Measurements from ENCODE around the gene ARHGEF2. TPM values are rescaled to one million over a fixed set of nuclear protein-coding genes. Genes with fewer than 3 reads are reported as not detected.

Gene ARHGEF2
- total RNA-seq, 1 experiment from 2014 or later = 90.1 TPM

DNA sequence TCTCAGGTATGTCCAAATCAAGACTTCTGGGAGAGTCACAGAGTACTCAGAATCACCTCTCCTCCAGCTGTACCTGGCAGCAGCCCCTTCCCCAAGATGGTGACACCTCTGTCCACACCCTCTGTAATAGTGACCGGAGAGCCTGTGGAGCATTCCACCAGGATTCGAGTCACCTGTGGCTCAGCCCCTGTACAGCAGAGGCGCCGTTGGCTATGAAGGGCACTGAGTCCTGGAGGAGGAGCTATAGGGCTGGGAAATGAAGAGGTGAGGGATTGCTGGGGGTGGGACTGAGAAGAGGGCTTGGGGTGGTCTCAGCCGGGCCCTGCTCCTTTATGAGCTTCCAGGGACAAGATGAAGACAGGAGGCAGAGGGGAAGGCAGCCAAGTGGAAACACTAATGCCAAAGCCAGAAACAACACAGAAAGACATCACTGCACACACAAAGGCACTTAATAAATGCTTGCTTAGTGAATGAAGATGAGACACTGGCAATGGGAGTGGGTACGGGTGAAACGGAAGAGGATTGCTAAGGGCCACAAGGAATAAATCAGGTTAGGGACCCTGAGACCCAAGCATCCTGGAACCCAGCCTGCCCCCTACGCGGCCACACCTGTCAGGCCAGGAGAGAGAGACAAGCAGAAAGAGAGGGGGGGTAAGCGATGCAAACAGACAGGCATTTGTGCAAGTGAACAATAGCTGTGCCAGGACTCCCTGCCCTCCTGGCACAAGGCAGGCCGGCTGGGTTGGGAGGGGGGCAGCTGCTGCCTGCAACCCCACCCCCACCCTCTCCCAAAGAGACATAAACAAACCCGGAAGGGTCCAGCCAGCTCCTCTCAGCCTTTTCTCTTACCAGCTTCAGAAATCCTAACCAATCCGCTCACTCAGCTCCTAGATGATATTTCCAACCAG lies 3.9 kb downstream of the ARHGEF2 start:
- Histone ChIP-seq H2AFZ (ENCODE audit: low read depth, low read length, poor library complexity, severe bottlenecking) (no peak overlapping the region), H3K9me3 (ENCODE audit: control insufficient read depth in 1 of 2, insufficient read depth in 1 of 2, low read depth in 1 of 2, low read length in 2 of 2) (no peaks in the 10 kb centered on the region), H3K79me2 (ENCODE audit: insufficient read depth, low read length) (peaks cover 94% of the 10 kb centered on the region), H3K4me1 (ENCODE audit: control insufficient read depth in 1 of 2, insufficient read depth in 2 of 2, low read length in 2 of 2) (peaks cover 33 to 63% of the 10 kb centered on the region in 2 experiments), H4K20me1 (ENCODE audit: insufficient read depth) (no peaks in the 10 kb centered on the region), H3K4me2 (ENCODE audit: low read length) (peak overlapping the region; percentile 20; the same call in 1 of the 2 replicates), H3K36me3 (ENCODE audit: control insufficient read depth in 1 of 2, insufficient read depth in 2 of 2, low read length in 2 of 2) (0 out of 4 replicates have a peak, but pooled peaks cover under 1 to 2% of the 10 kb centered on the region in 2 experiments), H3K27ac (ENCODE audit: low read depth, low read length) (peak overlapping the region; percentile 85; the same call in 1 of the 2 replicates), H3K9me2 (ENCODE audit: insufficient read depth) (no peaks in the 10 kb centered on the region), H3K4me3 (replicated peaks in 1 of 2; ENCODE audit: low read depth in 1 of 2, low read length in 2 of 2) (no peak overlapping the region), H3K27me3 (ENCODE audit: insufficient read depth, low read length) (no peaks in the 10 kb centered on the region), H3K9ac (ENCODE audit: low read length) (0 out of 2 replicates have a peak overlapping the region, but pooled peaks have one; percentile 97)
- CTCF ChIA-PET = interaction anchor here (0.7 to 1.4 kb wide), 2 partner anchors 10 to 20 kb away, joined by 3 to 6 read pairs; no protein-coding TSS in a partner anchor
- no peak for ATAC-seq
- TF ChIP-seq POLR2A (IDR thresholded peaks at IDR 0.05; ENCODE audit: borderline replicate concordance, extremely low read depth, insufficient read depth, insufficient read length) = no peak
- TF ChIP-seq RAD21 (IDR thresholded peaks at IDR 0.05; ENCODE audit: low read depth) = no peak
- TF ChIP-seq, protein P1, sequence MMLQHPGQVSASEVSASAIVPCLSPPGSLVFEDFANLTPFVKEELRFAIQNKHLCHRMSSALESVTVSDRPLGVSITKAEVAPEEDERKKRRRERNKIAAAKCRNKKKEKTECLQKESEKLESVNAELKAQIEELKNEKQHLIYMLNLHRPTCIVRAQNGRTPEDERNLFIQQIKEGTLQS (IDR thresholded peaks at IDR 0.05) = no peak
- no peak for TF ChIP-seq YY1 (IDR thresholded peaks at IDR 0.05; ENCODE audit: extremely low read depth, insufficient replicate concordance, low read depth, low read length)
- no peak for TF ChIP-seq EZH2phosphoT487 (IDR thresholded peaks at IDR 0.05; ENCODE audit: borderline replicate concordance)
- no peak for DNase-seq (ENCODE audit: low read depth, low spot score)
- no TSS peak for BruUV-seq (replicated peaks)
- intact Hi-C loops (cut with micrococcal nuclease) = no loop called here
- POLR2A ChIA-PET = interaction anchor here (1.2 to 1.5 kb wide), 3 partner anchors 9 to 29 kb away, joined by 3 to 6 read pairs (median 4); no protein-coding TSS in a partner anchor
- RAD21 ChIA-PET (ENCODE audit: low non-redundant PET in 1 of 2, low total read pairs in 2 of 2, uncharacterized antibody in 2 of 2, unreplicated experiment in 2 of 2) = no interaction called here

DNA sequence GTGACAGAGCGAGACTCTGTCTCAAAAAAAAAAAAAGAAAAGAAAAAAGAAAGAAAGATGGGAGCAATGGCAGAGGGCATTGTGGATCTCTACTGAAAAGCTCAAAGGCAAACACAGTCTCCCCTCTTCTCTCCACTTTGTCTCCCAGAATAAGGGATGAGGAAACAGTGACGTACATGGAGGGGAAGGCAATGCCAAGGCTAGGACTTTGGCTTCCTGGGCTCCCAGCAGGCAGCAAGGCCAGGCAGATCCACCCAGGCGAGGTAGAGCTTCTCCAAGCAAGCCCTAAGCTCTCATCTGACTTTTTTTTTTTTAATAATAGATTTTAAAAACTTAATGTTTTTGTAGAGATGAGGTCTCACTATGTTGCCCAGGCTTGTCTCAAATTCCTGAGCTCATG lies 4.6 kb downstream of the ARHGEF2 start:
- ChIA-PET RAD21 (ENCODE audit: low non-redundant PET in 1 of 2, low total read pairs in 2 of 2, uncharacterized antibody in 2 of 2, unreplicated experiment in 2 of 2) (no interaction called here), POLR2A (interaction anchor here (1.2 to 1.5 kb wide), 2 partner anchors 11 to 28 kb away, joined by 3 to 6 read pairs; no protein-coding TSS in a partner anchor), CTCF (interaction anchor here (1.4 kb wide), 1 partner anchor 10 kb away, joined by 6 read pairs; no protein-coding TSS in a partner anchor)
- Histone ChIP-seq H3K9me3 (ENCODE audit: control insufficient read depth in 1 of 2, insufficient read depth in 1 of 2, low read depth in 1 of 2, low read length in 2 of 2) (no peaks in the 10 kb centered on the region), H3K9me2 (ENCODE audit: insufficient read depth) (no peaks in the 10 kb centered on the region), H3K36me3 (ENCODE audit: control insufficient read depth in 1 of 2, insufficient read depth in 2 of 2, low read length in 2 of 2) (peaks cover 5 to 7% of the 10 kb centered on the region in 2 experiments; a peak in 1 of 4 replicates), H3K9ac (ENCODE audit: low read length) (no peak overlapping the region), H3K27ac (ENCODE audit: low read depth, low read length) (no peak overlapping the region), H3K4me1 (ENCODE audit: control insufficient read depth in 1 of 2, insufficient read depth in 2 of 2, low read length in 2 of 2) (peaks cover 29 to 55% of the 10 kb centered on the region in 2 experiments), H3K4me3 (replicated peaks in 1 of 2; ENCODE audit: low read depth in 1 of 2, low read length in 2 of 2) (no peak overlapping the region), H3K4me2 (ENCODE audit: low read length) (no peak overlapping the region), H3K27me3 (ENCODE audit: insufficient read depth, low read length) (no peaks in the 10 kb centered on the region), H2AFZ (ENCODE audit: low read depth, low read length, poor library complexity, severe bottlenecking) (no peak overlapping the region), H3K79me2 (ENCODE audit: insufficient read depth, low read length) (peaks cover 90% of the 10 kb centered on the region), H4K20me1 (ENCODE audit: insufficient read depth) (no peaks in the 10 kb centered on the region)
- DNase-seq (ENCODE audit: low read depth, low spot score) = no peak
- no peak for ATAC-seq
- intact Hi-C loops (cut with micrococcal nuclease) = no loop called here
- no TSS peak for BruUV-seq (replicated peaks)
- TF ChIP-seq, protein P2, sequence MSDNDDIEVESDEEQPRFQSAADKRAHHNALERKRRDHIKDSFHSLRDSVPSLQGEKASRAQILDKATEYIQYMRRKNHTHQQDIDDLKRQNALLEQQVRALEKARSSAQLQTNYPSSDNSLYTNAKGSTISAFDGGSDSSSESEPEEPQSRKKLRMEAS (IDR thresholded peaks at IDR 0.05) = no peak
- no peak for TF ChIP-seq TCF7L2 (IDR thresholded peaks at IDR 0.05; ENCODE audit: borderline replicate concordance, extremely low read depth, insufficient read depth, insufficient read length)
- TF ChIP-seq POLR2AphosphoS5 (IDR thresholded peaks at IDR 0.05; ENCODE audit: low read depth, low read length) = no peak
- TF ChIP-seq EZH2 (IDR thresholded peaks at IDR 0.05) = no peak
- TF ChIP-seq, protein P3, sequence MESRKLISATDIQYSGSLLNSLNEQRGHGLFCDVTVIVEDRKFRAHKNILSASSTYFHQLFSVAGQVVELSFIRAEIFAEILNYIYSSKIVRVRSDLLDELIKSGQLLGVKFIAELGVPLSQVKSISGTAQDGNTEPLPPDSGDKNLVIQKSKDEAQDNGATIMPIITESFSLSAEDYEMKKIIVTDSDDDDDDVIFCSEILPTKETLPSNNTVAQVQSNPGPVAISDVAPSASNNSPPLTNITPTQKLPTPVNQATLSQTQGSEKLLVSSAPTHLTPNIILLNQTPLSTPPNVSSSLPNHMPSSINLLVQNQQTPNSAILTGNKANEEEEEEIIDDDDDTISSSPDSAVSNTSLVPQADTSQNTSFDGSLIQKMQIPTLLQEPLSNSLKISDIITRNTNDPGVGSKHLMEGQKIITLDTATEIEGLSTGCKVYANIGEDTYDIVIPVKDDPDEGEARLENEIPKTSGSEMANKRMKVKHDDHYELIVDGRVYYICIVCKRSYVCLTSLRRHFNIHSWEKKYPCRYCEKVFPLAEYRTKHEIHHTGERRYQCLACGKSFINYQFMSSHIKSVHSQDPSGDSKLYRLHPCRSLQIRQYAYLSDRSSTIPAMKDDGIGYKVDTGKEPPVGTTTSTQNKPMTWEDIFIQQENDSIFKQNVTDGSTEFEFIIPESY (IDR thresholded peaks at IDR 0.05; ENCODE audit: extremely low read depth, insufficient replicate concordance, low read length) = no peak
- no peak for TF ChIP-seq EGR1 (IDR thresholded peaks at IDR 0.05; ENCODE audit: low read depth)
- TF ChIP-seq RAD21 (IDR thresholded peaks at IDR 0.05; ENCODE audit: low read depth) = no peak
- TF ChIP-seq ELF1 (IDR thresholded peaks at IDR 0.05; ENCODE audit: borderline replicate concordance, low read depth) = no peak
- no peak for TF ChIP-seq CEBPB (IDR thresholded peaks at IDR 0.05; ENCODE audit: low read depth)
